ENCODE measurements around the gene RFK. TPM values are rescaled to one million over a fixed set of nuclear protein-coding genes. Genes with fewer than 3 reads are reported as not detected.

Gene RFK
- total and polyA plus RNA-seq, 2 experiments from 2014 or later = 32.0 to 46.6 TPM

GRCh38 chr9:76401176-76401575 lies 7.0 kb upstream of the RFK start:
- TF ChIP-seq CTCF (IDR thresholded peaks at IDR 0.05; ENCODE audit: poor library complexity) = no peak
- no peak for TF ChIP-seq EZH2 (IDR thresholded peaks at IDR 0.05; ENCODE audit: borderline replicate concordance)
- TF ChIP-seq EZH2phosphoT487 (IDR thresholded peaks at IDR 0.05; ENCODE audit: low read depth, severe bottlenecking, unreplicated experiment) = no peak
- no peak overlapping the region for H2AFZ ChIP-seq
- no peak for DNase-seq (ENCODE audit: low spot score)
- H3K4me2 ChIP-seq = no peak overlapping the region
- H3K27ac ChIP-seq = no peak overlapping the region
- H3K9me3 ChIP-seq (ENCODE audit: low read depth) = no peaks in the 10 kb centered on the region
- no peaks in the 10 kb centered on the region for H3K36me3 ChIP-seq (replicated peaks; ENCODE audit: insufficient read depth, low read depth)
- no peaks in the 10 kb centered on the region for H4K20me1 ChIP-seq (ENCODE audit: insufficient read depth, poor library complexity, severe bottlenecking)
- no peaks in the 10 kb centered on the region for H3K4me1 ChIP-seq (ENCODE audit: insufficient read depth)
- no peaks in the 10 kb centered on the region for H3K27me3 ChIP-seq
- no peaks in the 10 kb centered on the region for H3K79me2 ChIP-seq
- H3K4me3 ChIP-seq = no peak overlapping the region
- no peaks in the 10 kb centered on the region for H3K9me2 ChIP-seq (replicated peaks; ENCODE audit: insufficient read depth)
- 93% methylated on average over 2 of the region's 2 CpGs for WGBS (ENCODE audit: low lambda C conversion rate, missing lambda C conversion rate)

GRCh38 chr9:76400534-76401096 lies 6.4 kb upstream of the RFK start:
- peak; percentile 14 for DNase-seq (ENCODE audit: low spot score)
- Histone ChIP-seq H3K9me3 (ENCODE audit: low read depth) (no peaks in the 10 kb centered on the region), H3K27me3 (no peaks in the 10 kb centered on the region), H3K4me2 (no peak overlapping the region), H3K9me2 (replicated peaks; ENCODE audit: insufficient read depth) (no peaks in the 10 kb centered on the region), H3K36me3 (replicated peaks; ENCODE audit: insufficient read depth, low read depth) (no peaks in the 10 kb centered on the region), H4K20me1 (ENCODE audit: insufficient read depth, poor library complexity, severe bottlenecking) (no peaks in the 10 kb centered on the region), H3K4me3 (no peak overlapping the region), H2AFZ (no peak overlapping the region), H3K4me1 (ENCODE audit: insufficient read depth) (peaks cover 1% of the 10 kb centered on the region), H3K79me2 (no peaks in the 10 kb centered on the region), H3K27ac (no peak overlapping the region)
- TF ChIP-seq EZH2phosphoT487 (IDR thresholded peaks at IDR 0.05; ENCODE audit: low read depth, severe bottlenecking, unreplicated experiment) (no peak), CTCF (IDR thresholded peaks at IDR 0.05; ENCODE audit: poor library complexity) (no peak), EZH2 (IDR thresholded peaks at IDR 0.05; ENCODE audit: borderline replicate concordance) (no peak)
- 42% methylated on average over 1 of the region's 1 CpG for WGBS (ENCODE audit: low lambda C conversion rate, missing lambda C conversion rate)

- peaks cover 6% of the 10 kb centered on the region for H3K4me1 ChIP-seq (ENCODE audit: insufficient read depth)
- H3K4me3 ChIP-seq = no peak overlapping the region
- no peaks in the 10 kb centered on the region for H3K79me2 ChIP-seq
- no peak for DNase-seq (ENCODE audit: low spot score)
- no peaks in the 10 kb centered on the region for H3K27me3 ChIP-seq
- H3K9me3 ChIP-seq (ENCODE audit: low read depth) = no peaks in the 10 kb centered on the region
- WGBS (ENCODE audit: low lambda C conversion rate, missing lambda C conversion rate) = 57% methylated on average over 1 of the region's 1 CpG
- H4K20me1 ChIP-seq (ENCODE audit: insufficient read depth, poor library complexity, severe bottlenecking) = no peaks in the 10 kb centered on the region
- H3K36me3 ChIP-seq (replicated peaks; ENCODE audit: insufficient read depth, low read depth) = no peaks in the 10 kb centered on the region
- H2AFZ ChIP-seq = no peak overlapping the region
- H3K27ac ChIP-seq = no peak overlapping the region
- H3K4me2 ChIP-seq = no peak overlapping the region
- TF ChIP-seq CTCF (IDR thresholded peaks at IDR 0.05; ENCODE audit: poor library complexity) = no peak
- no peak for TF ChIP-seq EZH2phosphoT487 (IDR thresholded peaks at IDR 0.05; ENCODE audit: low read depth, severe bottlenecking, unreplicated experiment)
- no peak for TF ChIP-seq EZH2 (IDR thresholded peaks at IDR 0.05; ENCODE audit: borderline replicate concordance)
- H3K9me2 ChIP-seq (replicated peaks; ENCODE audit: insufficient read depth) = no peaks in the 10 kb centered on the region
These were observed 5.6 kb upstream of the RFK start for GRCh38 chr9:76399856-76400255.
